Adrenal gland (tissue), 5 donors: ENCODE measurements around the gene BPI.
"Not testable (repeated sequence)": the region's sequence is repeated elsewhere in the genome, so short reads cannot be mapped to it uniquely, and the experiment has no call there.

Source experiments
- POLR2A ChIP-seq, 2 donors: fragments of 450-650 bp; IDR thresholded peaks; one replicate each; pipeline ENCODE4 v1.6.1; 2017; ENCODE audit warnings: antibody characterized with exemption in 2 of 2, mild to moderate bottlenecking in 2 of 2, moderate library complexity in 1 of 2
- TF ChIP-seq, protein P1 (sequence below), 6 experiments: fragments of 450-650 bp in 4 of 6; fragments of 200-600 bp in 2 of 6; sonication (generic) in 1 of 6; IDR thresholded peaks; 1 replicate in 5 of 6; 2 replicates in 1 of 6; pipeline versions ENCODE4 v1.5.1 to v1.8.0; 2016 to 2021; ENCODE audit warnings: antibody characterized with exemption in 6 of 6, mild to moderate bottlenecking in 2 of 6, moderate library complexity in 1 of 6
- donor health status: DM: no; HTN: no; CAD: no.

DNA sequence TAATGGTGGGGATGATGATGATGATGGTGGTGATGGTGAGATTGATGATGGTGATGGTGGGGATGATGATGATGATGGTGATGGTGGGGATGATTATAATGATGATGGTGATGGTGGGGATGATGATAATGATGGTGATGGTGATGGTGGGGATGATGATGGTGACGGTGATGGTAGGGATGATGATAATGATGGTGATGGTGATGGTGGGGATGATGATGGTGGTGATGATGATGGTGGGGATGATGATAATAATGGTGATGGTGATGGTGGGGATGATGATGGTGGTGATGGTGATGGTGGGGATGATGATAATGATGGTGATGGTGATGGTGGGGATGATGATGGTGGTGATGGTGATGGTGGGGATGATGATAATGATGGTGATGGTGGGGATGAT lies 10.4 kb downstream of the BPI start:
- TF ChIP-seq, protein P1, sequence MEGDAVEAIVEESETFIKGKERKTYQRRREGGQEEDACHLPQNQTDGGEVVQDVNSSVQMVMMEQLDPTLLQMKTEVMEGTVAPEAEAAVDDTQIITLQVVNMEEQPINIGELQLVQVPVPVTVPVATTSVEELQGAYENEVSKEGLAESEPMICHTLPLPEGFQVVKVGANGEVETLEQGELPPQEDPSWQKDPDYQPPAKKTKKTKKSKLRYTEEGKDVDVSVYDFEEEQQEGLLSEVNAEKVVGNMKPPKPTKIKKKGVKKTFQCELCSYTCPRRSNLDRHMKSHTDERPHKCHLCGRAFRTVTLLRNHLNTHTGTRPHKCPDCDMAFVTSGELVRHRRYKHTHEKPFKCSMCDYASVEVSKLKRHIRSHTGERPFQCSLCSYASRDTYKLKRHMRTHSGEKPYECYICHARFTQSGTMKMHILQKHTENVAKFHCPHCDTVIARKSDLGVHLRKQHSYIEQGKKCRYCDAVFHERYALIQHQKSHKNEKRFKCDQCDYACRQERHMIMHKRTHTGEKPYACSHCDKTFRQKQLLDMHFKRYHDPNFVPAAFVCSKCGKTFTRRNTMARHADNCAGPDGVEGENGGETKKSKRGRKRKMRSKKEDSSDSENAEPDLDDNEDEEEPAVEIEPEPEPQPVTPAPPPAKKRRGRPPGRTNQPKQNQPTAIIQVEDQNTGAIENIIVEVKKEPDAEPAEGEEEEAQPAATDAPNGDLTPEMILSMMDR (IDR thresholded peaks at IDR 0.05): not testable (repeated sequence)
- TF ChIP-seq POLR2A (IDR thresholded peaks at IDR 0.05): not testable (repeated sequence)
